MM.1S (cell line): ENCODE data around the gene CSF3R.

Experiments used
- DNase-seq: peaks from one replicate; pipeline ENCODE4 v3.0.0-alpha.2; 2015
- H2AFZ ChIP-seq: fragments of 300-600 bp; sonication (generic); 2 replicates; pipeline ENCODE4 v1.6.0; 2016; ENCODE audit warnings: antibody characterized with exemption, low read length
- H3F3A ChIP-seq: fragments of 300-600 bp; sonication (generic); 2 replicates; pipeline ENCODE4 v1.6.1; 2016; ENCODE audit warnings: mild to moderate bottlenecking, antibody characterized with exemption, low read length, moderate library complexity, mixed read lengths; ENCODE audit not compliant: insufficient read depth
- H3K27ac ChIP-seq: fragments of 300-600 bp; sonication (generic); 2 replicates; pipeline ENCODE4 v1.5.1; 2016; ENCODE audit warnings: mild to moderate bottlenecking, low read length
- H3K27me3 ChIP-seq: fragments of 300-600 bp; sonication (generic); replicated peaks from 2 replicates; pipeline ENCODE4 v1.6.0; 2016; ENCODE audit warnings: low read length; ENCODE audit not compliant: insufficient read depth
- H3K36me3 ChIP-seq: fragments of 300-600 bp; sonication (generic); replicated peaks from 2 replicates; pipeline ENCODE4 v1.6.1; 2016; ENCODE audit warnings: mild to moderate bottlenecking, low read length, mixed read lengths; ENCODE audit not compliant: insufficient read depth
- H3K4me1 ChIP-seq: fragments of 300-600 bp; sonication (generic); 2 replicates; pipeline ENCODE4 v1.6.1; 2016; ENCODE audit warnings: low read length, mixed read lengths
- H3K4me2 ChIP-seq: fragments of 300-600 bp; sonication (generic); 2 replicates; pipeline ENCODE4 v1.6.0; 2016; ENCODE audit warnings: low read depth, low read length
- H3K4me3 ChIP-seq: fragments of 300-600 bp; sonication (generic); 2 replicates; pipeline ENCODE4 v1.5.1; 2016; ENCODE audit warnings: low read length, mixed read lengths
- H3K79me2 ChIP-seq: fragments of 300-600 bp; sonication (generic); 2 replicates; pipeline ENCODE4 v1.6.1; 2016; ENCODE audit warnings: mixed run types, low read length, mixed read lengths
- H3K9ac ChIP-seq: fragments of 300-600 bp; sonication (generic); 2 replicates; pipeline ENCODE4 v1.6.1; 2016; ENCODE audit warnings: low read length, mixed read lengths
- H3K9me2 ChIP-seq: fragments of 300-600 bp; sonication (generic); replicated peaks from 2 replicates; pipeline ENCODE4 v1.6.1; 2016; ENCODE audit warnings: mild to moderate bottlenecking, low read length, mixed read lengths; ENCODE audit not compliant: insufficient read depth
- H3K9me3 ChIP-seq: fragments of 300-600 bp; sonication (generic); replicated peaks from 2 replicates; pipeline ENCODE4 v1.6.1; 2016; ENCODE audit warnings: mild to moderate bottlenecking, low read length, mixed read lengths; ENCODE audit not compliant: insufficient read depth
- H4K20me1 ChIP-seq: fragments of 300-600 bp; sonication (generic); 2 replicates; pipeline ENCODE4 v1.6.1; 2016; ENCODE audit warnings: mild to moderate bottlenecking, low read length, moderate library complexity, mixed read lengths; ENCODE audit not compliant: insufficient read depth
- CTCF ChIP-seq: fragments of 300-600 bp; sonication (generic); IDR thresholded peaks from 2 replicates; pipeline ENCODE4 v1.5.1; 2016; ENCODE audit warnings: antibody characterized with exemption, low read length, mixed read lengths
- EZH2 ChIP-seq: fragments of 300-600 bp; sonication (generic); optimal IDR thresholded peaks from 2 replicates; pipeline ENCODE3; 2017; ENCODE audit warnings: low read depth, mild to moderate bottlenecking, antibody characterized with exemption, low read length, mixed read lengths
- EZH2phosphoT487 ChIP-seq: fragments of 300-600 bp; sonication (generic); IDR thresholded peaks from 2 replicates; pipeline ENCODE4 v1.6.1; 2018; ENCODE audit warnings: antibody characterized with exemption, low read length

The CSF3R gene

GRCh38 chr1:36446746-36447145 lies 36.0 kb downstream of the CSF3R start:
- Histone ChIP-seq H3K4me2 (no peak overlapping the region), H4K20me1 (no peaks in the 10 kb centered on the region), H3F3A (no peaks in the 10 kb centered on the region), H3K27me3 (no peaks in the 10 kb centered on the region), H3K36me3 (no peaks in the 10 kb centered on the region), H2AFZ (no peak overlapping the region), H3K4me1 (no peaks in the 10 kb centered on the region), H3K27ac (no peak overlapping the region), H3K9me3 (no peaks in the 10 kb centered on the region), H3K9me2 (no peaks in the 10 kb centered on the region), H3K79me2 (no peaks in the 10 kb centered on the region), H3K4me3 (no peak overlapping the region), H3K9ac (no peak overlapping the region)
- DNase-seq = no peak
- TF ChIP-seq EZH2 (no peak), EZH2phosphoT487 (no peak), CTCF (no peak)

DNA sequence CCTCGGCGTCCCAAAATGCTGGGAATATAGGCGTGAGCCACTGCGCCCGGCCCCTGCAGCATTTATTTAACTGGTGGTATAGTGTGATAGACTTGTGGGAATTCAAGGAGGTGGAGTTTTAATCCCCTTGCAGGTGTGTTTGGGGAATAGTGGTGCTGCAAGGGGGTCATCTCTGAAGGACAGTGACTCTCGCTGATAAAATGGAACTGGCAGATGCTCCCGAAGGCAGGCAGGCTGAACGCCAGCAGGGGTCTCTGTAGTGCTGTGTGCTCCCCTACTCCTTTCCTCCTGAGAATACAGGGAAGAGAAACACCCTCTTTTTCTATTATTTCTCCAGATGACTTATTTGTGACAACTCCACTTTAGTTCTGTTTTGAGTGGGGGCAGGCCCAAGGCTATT lies 36.4 kb downstream of the CSF3R start:
- Histone ChIP-seq H4K20me1 (no peaks in the 10 kb centered on the region), H3K4me1 (no peaks in the 10 kb centered on the region), H3K79me2 (no peaks in the 10 kb centered on the region), H3K9ac (no peak overlapping the region), H3K36me3 (no peaks in the 10 kb centered on the region), H3K4me2 (no peak overlapping the region), H2AFZ (no peak overlapping the region), H3K27ac (no peak overlapping the region), H3K4me3 (no peak overlapping the region), H3K9me2 (no peaks in the 10 kb centered on the region), H3F3A (no peaks in the 10 kb centered on the region), H3K27me3 (no peaks in the 10 kb centered on the region), H3K9me3 (no peaks in the 10 kb centered on the region)
- TF ChIP-seq EZH2 = no peak
- TF ChIP-seq CTCF = peak; percentile 35
- TF ChIP-seq EZH2phosphoT487 = no peak
- no peak for DNase-seq

GRCh38 chr1:36443297-36443696 lies 39.4 kb downstream of the CSF3R start:
- H3K79me2 ChIP-seq = no peaks in the 10 kb centered on the region
- no peaks in the 10 kb centered on the region for H3F3A ChIP-seq
- no peak for DNase-seq
- no peak overlapping the region for H3K27ac ChIP-seq
- no peak overlapping the region for H2AFZ ChIP-seq
- no peak overlapping the region for H3K4me3 ChIP-seq
- H3K9ac ChIP-seq = no peak overlapping the region
- H3K9me2 ChIP-seq = no peaks in the 10 kb centered on the region
- no peaks in the 10 kb centered on the region for H4K20me1 ChIP-seq
- no peaks in the 10 kb centered on the region for H3K27me3 ChIP-seq
- no peaks in the 10 kb centered on the region for H3K36me3 ChIP-seq
- no peaks in the 10 kb centered on the region for H3K9me3 ChIP-seq
- H3K4me1 ChIP-seq = no peaks in the 10 kb centered on the region
- no peak for TF ChIP-seq EZH2phosphoT487
- TF ChIP-seq EZH2 = no peak
- no peak for TF ChIP-seq CTCF
- no peak overlapping the region for H3K4me2 ChIP-seq
